NCI-H1694 treated with DMSO at 0.1 percent for 48 hours (cell line): ENCODE measurements around the gene IGF2R.
"Not testable (repeated sequence)": the region's sequence is repeated elsewhere in the genome, so short reads cannot be mapped to it uniquely, and the experiment has no call there.

ENCODE experiments used
- DNase-seq: peaks from one replicate; lab custom pipeline; 2025; lab: John Stamatoyannopoulos, UW

The IGF2R gene

GRCh38 chr6:159997498-159998101 is 28.7 kb downstream of the IGF2R start:
- no peak for DNase-seq

GRCh38 chr6:159998538-159998937 is 29.7 kb downstream of the IGF2R start:
- DNase-seq, result no peak

GRCh38 chr6:159999240-159999671 is 30.4 kb downstream of the IGF2R start:
- DNase-seq, result no peak

- DNase-seq, result no peak
Measured at GRCh38 chr6:160000280-160000704, 31.4 kb downstream of the IGF2R start.

- DNase-seq, result not testable (repeated sequence)
Measured at GRCh38 chr6:160000893-160001427, 32.1 kb downstream of the IGF2R start.

- DNase-seq, result no peak
Measured at GRCh38 chr6:160002882-160003281, 34.0 kb downstream of the IGF2R start.

GRCh38 chr6:160004018-160004417 is 35.1 kb downstream of the IGF2R start:
- DNase-seq, result no peak

- DNase-seq, result no peak
Measured at GRCh38 chr6:160004419-160005175, 35.7 kb downstream of the IGF2R start.

GRCh38 chr6:160005211-160005610 is 36.3 kb downstream of the IGF2R start:
- no peak for DNase-seq

GRCh38 chr6:160005861-160006540 is 37.1 kb downstream of the IGF2R start:
- no peak for DNase-seq

- DNase-seq, result no peak
Measured at GRCh38 chr6:160007145-160007544, 38.3 kb downstream of the IGF2R start.

- no peak for DNase-seq
Measured at GRCh38 chr6:160007611-160008010, 38.7 kb downstream of the IGF2R start.

- no peak for DNase-seq
Measured at GRCh38 chr6:160010067-160010466, 41.2 kb downstream of the IGF2R start.

- no peak for DNase-seq
Measured at GRCh38 chr6:160013987-160014868, 45.3 kb downstream of the IGF2R start.

- DNase-seq, result no peak
Measured at GRCh38 chr6:160014869-160015182, 45.9 kb downstream of the IGF2R start.

GRCh38 chr6:160015778-160016684 is 47.1 kb downstream of the IGF2R start:
- DNase-seq, result no peak

- DNase-seq, result no peak
Measured at GRCh38 chr6:160022101-160022500, 53.2 kb downstream of the IGF2R start.

- DNase-seq, result no peak
Measured at GRCh38 chr6:160022793-160023192, 53.9 kb downstream of the IGF2R start.

GRCh38 chr6:160024152-160024551 is 55.3 kb downstream of the IGF2R start:
- no peak for DNase-seq

- no peak for DNase-seq
Measured at GRCh38 chr6:160027076-160027475, 58.2 kb downstream of the IGF2R start.

- no peak for DNase-seq
Measured at GRCh38 chr6:160027931-160028330, 59.0 kb downstream of the IGF2R start.
